SJCRH30 (cell line): Measurements from ENCODE around the gene AADACL3. TPM values are rescaled to one million over a fixed set of nuclear protein-coding genes. Genes with fewer than 3 reads are reported as not detected.
"Not testable (repeated sequence)": the region's sequence is repeated elsewhere in the genome, so short reads cannot be mapped to it uniquely, and the experiment has no call there.

Source experiments
- DNase-seq, 2 experiments: peaks; one replicate each; pipeline ENCODE4 v3.0.0-alpha.2; 2015 to 2020
- H3K27ac ChIP-seq: fragments of 250-450 bp; sonication (Bioruptor Pico); 2 replicates; pipeline ENCODE4 v1.5.1; 2020; ENCODE audit warnings: mild to moderate bottlenecking, moderate library complexity
- H3K27me3 ChIP-seq: fragments of 250-450 bp; sonication (Bioruptor Pico); 2 replicates; pipeline ENCODE4 v1.5.1; 2020; ENCODE audit warnings: mild to moderate bottlenecking, moderate library complexity
- H3K36me3 ChIP-seq: fragments of 250-450 bp; sonication (Bioruptor Pico); 2 replicates; pipeline ENCODE4 v1.5.1; 2020; ENCODE audit warnings: mild to moderate bottlenecking, moderate library complexity
- H3K4me1 ChIP-seq: fragments of 250-450 bp; sonication (Bioruptor Pico); 2 replicates; pipeline ENCODE4 v1.5.1; 2020; ENCODE audit warnings: mild to moderate bottlenecking, moderate library complexity
- H3K4me3 ChIP-seq: fragments of 250-450 bp; sonication (Bioruptor Pico); 2 replicates; pipeline ENCODE4 v1.5.1; 2020; ENCODE audit warnings: mild to moderate bottlenecking, moderate library complexity
- H3K9me3 ChIP-seq: fragments of 250-450 bp; sonication (Bioruptor Pico); replicated peaks from 2 replicates; pipeline ENCODE4 v1.5.1; 2020; ENCODE audit warnings: mild to moderate bottlenecking, moderate library complexity
- total RNA-seq: library from RNA; depleted of rRNA; stranded (reverse); fragments of >200 nt; shearing (Covaris generic); gene quantifications from 2 replicates; pipeline ENCODE4 v1.2.3, GENCODE V29; 2014

Gene AADACL3
- total RNA-seq, 1 experiment from 2014 or later, result not detected

- Histone ChIP-seq H3K4me3 (no peak overlapping the region), H3K27me3 (0 out of 2 replicates have a peak, but pooled peaks cover 2% of the 10 kb centered on the region), H3K36me3 (no peaks in the 10 kb centered on the region), H3K9me3 (no peaks in the 10 kb centered on the region), H3K4me1 (no peaks in the 10 kb centered on the region), H3K27ac (no peak overlapping the region)
- no peak for DNase-seq
Measured at GRCh38 chr1:12708396-12709090, 7.4 kb upstream of the AADACL3 start.

GRCh38 chr1:12709091-12709491 is 6.8 kb upstream of the AADACL3 start:
- no peaks in the 10 kb centered on the region for H3K9me3 ChIP-seq
- no peak overlapping the region for H3K27ac ChIP-seq
- H3K4me1 ChIP-seq, result no peaks in the 10 kb centered on the region
- H3K36me3 ChIP-seq, result no peaks in the 10 kb centered on the region
- DNase-seq, result no peak
- H3K4me3 ChIP-seq, result no peak overlapping the region
- 0 out of 2 replicates have a peak, but pooled peaks cover 2% of the 10 kb centered on the region for H3K27me3 ChIP-seq

GRCh38 chr1:12709696-12710095 is 6.2 kb upstream of the AADACL3 start:
- H3K9me3 ChIP-seq, result no peaks in the 10 kb centered on the region
- no peak for DNase-seq

GRCh38 chr1:12711536-12711935 is 4.4 kb upstream of the AADACL3 start:
- Histone ChIP-seq H3K4me1 (no peaks in the 10 kb centered on the region), H3K4me3 (no peak overlapping the region), H3K27ac (no peak overlapping the region)

More at GRCh38 chr1:12709696-12710095, 6.2 kb upstream of the AADACL3 start:
- Histone ChIP-seq H3K4me1 (no peaks in the 10 kb centered on the region), H3K27ac (no peak overlapping the region), H3K4me3 (no peak overlapping the region), H3K36me3 (no peaks in the 10 kb centered on the region), H3K27me3 (0 out of 2 replicates have a peak, but pooled peaks cover 2% of the 10 kb centered on the region)

GRCh38 chr1:12712076-12712475 is 3.8 kb upstream of the AADACL3 start:
- H3K4me1 ChIP-seq, result no peaks in the 10 kb centered on the region
- no peaks in the 10 kb centered on the region for H3K9me3 ChIP-seq
- H3K27ac ChIP-seq, result no peak overlapping the region
- no peak overlapping the region for H3K4me3 ChIP-seq
- 0 out of 2 replicates have a peak, but pooled peaks cover 2% of the 10 kb centered on the region for H3K27me3 ChIP-seq
- no peaks in the 10 kb centered on the region for H3K36me3 ChIP-seq
- no peak for DNase-seq

More at GRCh38 chr1:12711536-12711935, 4.4 kb upstream of the AADACL3 start:
- no peak for DNase-seq
- H3K36me3 ChIP-seq, result no peaks in the 10 kb centered on the region
- no peaks in the 10 kb centered on the region for H3K9me3 ChIP-seq
- 0 out of 2 replicates have a peak, but pooled peaks cover 2% of the 10 kb centered on the region for H3K27me3 ChIP-seq

- no peak overlapping the region for H3K4me3 ChIP-seq
- H3K9me3 ChIP-seq, result no peaks in the 10 kb centered on the region
- no peaks in the 10 kb centered on the region for H3K36me3 ChIP-seq
- H3K4me1 ChIP-seq, result no peaks in the 10 kb centered on the region
- H3K27me3 ChIP-seq, result 0 out of 2 replicates have a peak, but pooled peaks cover 2% of the 10 kb centered on the region
- no peak for DNase-seq
- H3K27ac ChIP-seq, result no peak overlapping the region
Measured at GRCh38 chr1:12712929-12713328, 3.0 kb upstream of the AADACL3 start.

GRCh38 chr1:12713651-12714050 is 2.3 kb upstream of the AADACL3 start:
- not testable (repeated sequence) for H3K27me3 ChIP-seq, H3K27ac ChIP-seq, H3K9me3 ChIP-seq, DNase-seq, H3K4me3 ChIP-seq, H3K4me1 ChIP-seq, H3K36me3 ChIP-seq

GRCh38 chr1:12714710-12715475 is 1.0 kb upstream of the AADACL3 start:
- no peak for DNase-seq
- H3K27ac ChIP-seq, result no peak overlapping the region
- no peaks in the 10 kb centered on the region for H3K4me1 ChIP-seq
- H3K9me3 ChIP-seq, result no peaks in the 10 kb centered on the region
- H3K27me3 ChIP-seq, result 0 out of 2 replicates have a peak, but pooled peaks cover 2% of the 10 kb centered on the region
- no peaks in the 10 kb centered on the region for H3K36me3 ChIP-seq
- H3K4me3 ChIP-seq, result no peak overlapping the region

- DNase-seq, result no peak
- H3K9me3 ChIP-seq, result no peaks in the 10 kb centered on the region
- no peak overlapping the region for H3K27ac ChIP-seq
- H3K36me3 ChIP-seq, result no peaks in the 10 kb centered on the region
- H3K4me1 ChIP-seq, result no peaks in the 10 kb centered on the region
- H3K4me3 ChIP-seq, result no peak overlapping the region
- 0 out of 2 replicates have a peak, but pooled peaks cover 2% of the 10 kb centered on the region for H3K27me3 ChIP-seq
Measured at GRCh38 chr1:12717301-12717838, 1.5 kb downstream of the AADACL3 start.

- no peak for DNase-seq
- no peaks in the 10 kb centered on the region; the same call in 1 of the 2 replicates for H3K27me3 ChIP-seq
- no peak overlapping the region for H3K27ac ChIP-seq
- H3K36me3 ChIP-seq, result no peaks in the 10 kb centered on the region
- no peaks in the 10 kb centered on the region for H3K9me3 ChIP-seq
- no peaks in the 10 kb centered on the region for H3K4me1 ChIP-seq
- no peak overlapping the region for H3K4me3 ChIP-seq
Measured at GRCh38 chr1:12722626-12723025, 6.7 kb downstream of the AADACL3 start.

GRCh38 chr1:12728391-12728790 is 12.5 kb downstream of the AADACL3 start:
- no peaks in the 10 kb centered on the region for H3K36me3 ChIP-seq
- DNase-seq, result no peak
- H3K27ac ChIP-seq, result no peak overlapping the region
- no peaks in the 10 kb centered on the region for H3K4me1 ChIP-seq
- H3K27me3 ChIP-seq, result no peaks in the 10 kb centered on the region; the same call in 1 of the 2 replicates
- H3K9me3 ChIP-seq, result no peaks in the 10 kb centered on the region; the same call in 1 of the 2 replicates
- H3K4me3 ChIP-seq, result no peak overlapping the region

GRCh38 chr1:12730156-12730555 is 14.2 kb downstream of the AADACL3 start:
- Histone ChIP-seq H3K4me1 (no peaks in the 10 kb centered on the region), H3K4me3 (no peak overlapping the region), H3K9me3 (no peaks in the 10 kb centered on the region; the same call in 1 of the 2 replicates), H3K27ac (no peak overlapping the region), H3K27me3 (no peaks in the 10 kb centered on the region), H3K36me3 (no peaks in the 10 kb centered on the region)
- DNase-seq, result no peak

- DNase-seq, H3K27me3 ChIP-seq, H3K9me3 ChIP-seq, H3K27ac ChIP-seq, H3K4me1 ChIP-seq, H3K36me3 ChIP-seq, H3K4me3 ChIP-seq: not testable (repeated sequence)
Measured at GRCh38 chr1:12731084-12731483, 15.2 kb downstream of the AADACL3 start.

GRCh38 chr1:12734651-12735050 is 18.7 kb downstream of the AADACL3 start:
- Histone ChIP-seq H3K4me1 (no peaks in the 10 kb centered on the region), H3K27me3 (no peaks in the 10 kb centered on the region), H3K9me3 (no peaks in the 10 kb centered on the region; the same call in 1 of the 2 replicates), H3K36me3 (no peaks in the 10 kb centered on the region), H3K27ac (no peak overlapping the region), H3K4me3 (no peak overlapping the region)
- DNase-seq, result no peak

GRCh38 chr1:12738934-12739333 is 23.0 kb downstream of the AADACL3 start:
- H3K4me1 ChIP-seq, result no peaks in the 10 kb centered on the region
- no peak for DNase-seq
- no peaks in the 10 kb centered on the region for H3K36me3 ChIP-seq
- H3K9me3 ChIP-seq, result no peaks in the 10 kb centered on the region
- H3K27ac ChIP-seq, result no peak overlapping the region
- H3K4me3 ChIP-seq, result no peak overlapping the region
- no peaks in the 10 kb centered on the region for H3K27me3 ChIP-seq
